IPS-15b (cell line): ENCODE results near the gene EPM2A.
"Not testable (repeated sequence)": the region's sequence is repeated elsewhere in the genome, so short reads cannot be mapped to it uniquely, and the experiment has no call there.

ENCODE experiments used
- H3K27me3 ChIP-seq: one replicate; pipeline ENCODE4 v1.6.1; 2013; ENCODE audit warnings: low read length; ENCODE audit not compliant: control insufficient read depth, insufficient read depth
- H3K36me3 ChIP-seq: one replicate; pipeline ENCODE4 v1.6.1; 2013; ENCODE audit warnings: low read length; ENCODE audit not compliant: control insufficient read depth, insufficient read depth
- H3K4me1 ChIP-seq: one replicate; pipeline ENCODE4 v1.6.1; 2013; ENCODE audit warnings: mild to moderate bottlenecking, low read length; ENCODE audit not compliant: control insufficient read depth, insufficient read depth
- H3K4me3 ChIP-seq: one replicate; pipeline ENCODE4 v1.5.1; 2013; ENCODE audit warnings: low read depth, low read length
- H3K9ac ChIP-seq: one replicate; pipeline ENCODE4 v1.6.1; 2013; ENCODE audit warnings: low read depth, mild to moderate bottlenecking, low read length
- H3K9me3 ChIP-seq: one replicate; pipeline ENCODE4 v1.6.1; 2013; ENCODE audit warnings: mild to moderate bottlenecking, low read length; ENCODE audit not compliant: control insufficient read depth, insufficient read depth

The EPM2A gene

DNA sequence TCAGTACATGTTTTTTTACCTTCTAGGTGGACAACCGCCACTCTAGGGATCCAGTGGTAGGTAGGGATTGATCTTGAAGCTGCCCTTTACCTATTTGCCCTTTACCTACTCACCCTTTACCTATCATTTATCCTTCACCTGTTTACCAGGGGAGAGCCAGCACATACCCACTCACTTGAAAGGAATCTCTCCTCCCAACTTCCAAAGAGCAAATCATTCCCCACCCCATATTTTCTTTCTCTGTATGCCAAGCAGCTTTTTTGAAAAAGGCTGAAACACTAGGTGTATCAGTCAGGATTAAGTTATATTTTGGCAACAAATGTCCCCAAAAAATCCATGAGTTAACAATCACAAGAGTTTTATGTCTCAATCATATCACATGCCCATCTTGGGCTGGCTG lies 10.5 kb upstream of the EPM2A start:
- H3K9ac ChIP-seq: no peak overlapping the region
- no peak overlapping the region for H3K4me3 ChIP-seq
- H3K36me3 ChIP-seq: no peaks in the 10 kb centered on the region
- H3K9me3 ChIP-seq: no peaks in the 10 kb centered on the region
- H3K27me3 ChIP-seq: no peaks in the 10 kb centered on the region
- no peaks in the 10 kb centered on the region for H3K4me1 ChIP-seq

DNA sequence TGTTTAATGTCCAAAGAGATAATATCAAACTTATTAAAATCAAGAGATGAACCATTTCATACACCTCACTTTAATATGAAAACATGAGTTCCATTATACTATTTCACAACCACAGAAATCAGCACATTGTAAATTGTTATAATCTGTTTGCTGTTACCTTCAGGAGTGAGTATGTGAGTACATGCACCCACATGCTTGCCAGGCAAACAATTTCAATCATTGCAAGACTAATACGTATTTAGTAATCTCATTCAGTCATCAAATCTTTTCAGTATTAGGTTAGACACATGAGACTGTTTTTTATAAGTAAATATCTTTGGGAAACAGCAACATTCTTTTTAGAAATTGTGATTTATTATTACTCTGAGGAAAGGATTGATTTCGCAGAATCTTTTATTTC lies 9.3 kb upstream of the EPM2A start:
- Histone ChIP-seq H3K27me3 (no peaks in the 10 kb centered on the region), H3K9ac (no peak overlapping the region), H3K36me3 (no peaks in the 10 kb centered on the region), H3K4me3 (no peak overlapping the region), H3K9me3 (no peaks in the 10 kb centered on the region), H3K4me1 (no peaks in the 10 kb centered on the region)

DNA sequence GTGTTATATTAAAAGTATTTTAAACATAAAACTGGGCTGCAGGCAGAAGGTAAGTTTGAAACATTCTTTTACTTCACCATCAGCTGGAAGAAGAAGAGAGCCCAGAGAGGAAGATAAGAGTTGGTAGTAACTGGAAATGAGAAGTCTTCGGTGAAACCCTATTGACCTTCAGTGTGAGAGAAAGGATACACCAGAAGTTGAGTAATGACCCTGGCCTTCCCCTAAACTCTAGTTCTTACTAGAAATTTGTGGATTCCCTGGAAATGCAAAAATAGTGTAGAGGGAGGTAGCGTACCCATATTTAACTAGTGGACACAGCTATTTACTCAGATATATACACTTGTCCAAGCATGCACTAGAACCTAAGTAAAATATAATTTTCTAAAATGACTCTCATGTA lies 8.0 kb upstream of the EPM2A start:
- no peak overlapping the region for H3K4me3 ChIP-seq

DNA sequence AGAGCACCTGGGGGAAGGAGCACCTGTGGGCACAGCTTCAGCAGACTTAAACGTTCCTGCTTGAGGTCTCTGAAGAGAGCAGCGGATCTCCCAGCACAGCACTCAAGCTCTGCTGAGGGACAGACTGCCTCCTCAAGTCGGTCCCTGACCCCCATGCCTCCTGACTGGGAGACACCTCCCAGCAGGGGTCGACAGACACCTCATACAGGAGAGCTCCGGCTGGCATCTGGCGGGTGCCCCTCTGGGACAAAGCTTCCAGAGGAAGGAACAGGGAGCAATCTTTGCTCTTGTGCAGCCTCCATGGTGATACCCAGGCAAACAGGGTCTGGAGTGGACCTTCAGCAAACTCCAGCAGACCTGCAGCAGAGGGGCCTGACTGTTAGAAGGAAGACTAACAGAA lies 7.2 kb upstream of the EPM2A start:
- H3K9ac ChIP-seq, H3K36me3 ChIP-seq, H3K4me3 ChIP-seq, H3K4me1 ChIP-seq, H3K9me3 ChIP-seq, H3K27me3 ChIP-seq: not testable (repeated sequence)

More for the DNA sequence above, 8.0 kb upstream of the EPM2A start:
- Histone ChIP-seq H3K36me3 (no peaks in the 10 kb centered on the region), H3K4me1 (no peaks in the 10 kb centered on the region), H3K27me3 (no peaks in the 10 kb centered on the region), H3K9ac (no peak overlapping the region), H3K9me3 (no peaks in the 10 kb centered on the region)

DNA sequence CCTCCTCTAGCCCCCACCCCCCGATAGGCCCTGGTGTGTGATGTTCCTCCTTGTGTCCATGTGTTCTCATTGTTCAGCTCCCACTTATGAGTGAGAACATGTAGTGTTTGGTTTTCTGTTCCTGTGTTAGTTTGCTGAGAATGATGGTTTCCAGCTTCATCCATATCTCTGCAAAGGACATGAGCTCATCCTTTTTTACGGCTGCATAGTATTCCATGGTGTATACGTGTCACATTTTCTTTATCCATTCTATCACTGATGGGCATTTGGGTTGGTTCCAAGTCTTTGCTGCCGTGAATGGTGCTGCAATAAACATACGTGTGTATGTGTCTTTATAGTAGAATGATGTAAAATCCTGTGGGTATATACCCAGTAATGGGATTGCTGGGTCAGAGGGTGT lies 4.4 kb upstream of the EPM2A start:
- H3K27me3 ChIP-seq, H3K4me1 ChIP-seq, H3K4me3 ChIP-seq, H3K9ac ChIP-seq, H3K36me3 ChIP-seq, H3K9me3 ChIP-seq: not testable (repeated sequence)

DNA sequence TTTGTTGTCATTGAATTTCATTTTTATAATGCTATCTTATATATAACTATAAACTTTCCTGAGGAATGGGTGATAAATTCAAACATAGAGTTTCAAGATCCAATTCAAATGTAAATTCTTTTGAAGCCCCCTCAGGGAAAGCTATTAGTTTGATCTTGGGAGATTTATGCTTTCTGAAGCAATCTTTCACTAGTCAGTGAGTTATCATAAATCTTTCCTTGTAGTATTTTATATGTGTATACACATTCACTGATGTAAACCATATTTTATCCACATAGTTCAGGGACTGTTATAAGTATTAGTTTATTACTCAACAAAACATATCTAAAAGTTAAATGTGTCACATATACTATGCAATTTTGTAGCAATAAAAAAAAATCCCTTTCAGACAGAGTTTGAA lies 2.9 kb upstream of the EPM2A start:
- no peak overlapping the region for H3K4me3 ChIP-seq
- no peaks in the 10 kb centered on the region for H3K36me3 ChIP-seq
- H3K9ac ChIP-seq: no peak overlapping the region
- H3K9me3 ChIP-seq: no peaks in the 10 kb centered on the region
- H3K4me1 ChIP-seq: peaks cover 2% of the 10 kb centered on the region
- no peaks in the 10 kb centered on the region for H3K27me3 ChIP-seq

DNA sequence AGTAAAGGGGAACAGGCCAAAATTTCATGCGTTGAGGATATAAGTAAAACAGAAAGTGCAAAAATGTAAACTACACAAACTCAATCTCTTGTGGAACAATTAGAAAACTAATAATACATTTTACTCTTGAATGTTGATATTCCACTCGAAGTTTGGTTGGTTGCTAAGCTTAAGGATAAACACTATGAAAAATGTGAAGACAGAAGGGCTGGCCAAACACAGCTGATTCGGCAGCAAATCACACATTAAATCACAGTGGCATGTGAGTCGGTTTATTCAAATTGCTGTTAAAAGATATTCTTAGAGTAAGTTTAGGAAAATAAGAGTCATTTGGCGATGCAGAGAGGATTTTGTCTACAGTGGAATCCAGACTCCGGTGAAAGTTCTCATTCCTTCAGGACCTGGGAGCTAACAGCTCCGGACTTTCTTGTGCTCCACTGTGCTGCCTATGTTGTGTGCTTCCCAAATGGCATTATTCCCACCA lies 1.4 kb upstream of the EPM2A start:
- Histone ChIP-seq H3K36me3 (no peaks in the 10 kb centered on the region), H3K27me3 (no peaks in the 10 kb centered on the region), H3K9ac (no peak overlapping the region), H3K4me3 (no peak overlapping the region), H3K4me1 (peaks cover 2% of the 10 kb centered on the region), H3K9me3 (no peaks in the 10 kb centered on the region)

DNA sequence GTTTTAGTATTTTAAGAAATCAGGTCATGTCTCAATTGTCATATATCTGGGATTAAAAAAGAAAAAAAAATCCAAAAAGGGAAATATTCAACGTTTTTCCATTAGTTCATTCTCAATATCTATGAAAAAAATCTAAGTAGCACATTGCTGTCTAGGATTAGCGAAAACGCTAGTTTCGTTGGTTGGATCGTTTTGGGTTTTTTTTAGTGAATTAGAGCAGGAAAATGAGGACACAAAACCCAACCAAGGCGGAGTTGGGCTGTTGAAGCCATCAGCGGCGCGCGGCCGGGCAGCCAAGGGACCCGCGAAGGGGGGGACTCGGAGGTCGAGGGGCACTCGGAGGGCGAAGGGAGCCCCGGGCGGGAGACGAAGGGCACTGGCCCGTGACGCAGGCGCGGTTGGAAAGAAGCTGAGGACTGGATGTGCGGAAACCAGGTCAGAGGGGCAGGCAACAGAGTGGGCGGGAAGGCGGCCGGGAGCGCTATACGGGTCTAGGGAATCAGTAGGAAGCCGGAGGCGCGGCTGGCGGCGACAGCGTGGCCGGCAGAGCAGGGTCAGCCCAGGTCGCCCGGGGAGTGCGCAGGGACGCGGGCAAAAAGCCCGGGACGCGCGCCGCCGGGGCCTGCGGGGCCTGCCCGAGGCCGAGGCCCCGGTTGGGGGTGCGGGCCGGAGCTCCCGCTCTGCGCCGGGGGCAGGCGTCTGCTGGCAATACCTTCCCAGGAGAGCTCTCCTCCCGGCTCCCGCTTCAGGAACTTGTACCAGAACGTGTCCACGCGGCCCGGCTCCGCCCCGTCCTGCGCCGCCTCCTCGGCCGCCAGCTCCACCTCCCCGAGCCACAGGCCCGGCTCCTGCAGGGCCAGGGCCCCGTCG lies 599 bp downstream of the EPM2A start:
- Histone ChIP-seq H3K4me1 (peaks cover 2% of the 10 kb centered on the region), H3K36me3 (no peaks in the 10 kb centered on the region), H3K27me3 (no peaks in the 10 kb centered on the region), H3K4me3 (peak overlapping the region; percentile 65), H3K9me3 (no peaks in the 10 kb centered on the region), H3K9ac (peak overlapping the region; percentile 79)

DNA sequence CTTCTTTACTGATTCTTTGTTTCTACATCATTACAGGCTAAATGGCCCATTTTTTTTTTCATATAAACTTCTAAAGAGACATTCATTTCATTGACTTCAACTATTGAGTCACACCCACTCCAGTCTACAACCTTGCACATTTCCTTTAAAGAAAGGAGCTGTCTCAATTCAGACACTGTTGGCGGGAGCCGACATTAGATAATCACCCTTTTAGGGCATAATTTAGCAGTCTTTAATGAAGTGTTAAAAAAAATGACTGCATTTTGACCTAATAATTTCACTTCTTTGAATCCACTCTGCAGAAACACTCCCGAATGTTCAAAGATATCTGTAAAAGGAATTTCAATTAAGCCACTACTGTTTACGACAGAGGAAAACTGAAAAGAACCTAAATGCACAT lies 1.5 kb downstream of the EPM2A start:
- H3K9me3 ChIP-seq: no peaks in the 10 kb centered on the region
- H3K27me3 ChIP-seq: no peaks in the 10 kb centered on the region
- H3K4me1 ChIP-seq: peaks cover 2% of the 10 kb centered on the region
- H3K4me3 ChIP-seq: peak overlapping the region; percentile 65
- H3K36me3 ChIP-seq: peaks cover 2% of the 10 kb centered on the region
- H3K9ac ChIP-seq: no peak overlapping the region

DNA sequence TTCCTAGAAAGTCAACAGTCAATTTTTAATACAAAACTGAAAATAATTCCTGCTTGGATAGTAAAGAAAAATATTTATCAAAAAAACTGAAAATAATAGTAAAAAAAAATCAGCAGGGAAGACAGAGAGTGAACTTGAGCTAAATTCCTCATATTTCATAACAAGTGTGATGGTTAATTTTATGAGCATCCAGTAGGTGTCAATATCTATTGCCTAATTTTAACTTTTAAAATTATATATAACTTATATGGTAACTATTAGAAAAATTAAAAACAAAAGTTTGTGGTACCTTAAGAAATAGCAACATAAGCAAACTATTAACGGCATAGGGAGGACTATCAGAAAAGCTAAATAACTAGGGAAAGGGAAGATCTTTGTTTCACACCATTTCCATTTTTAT lies 2.1 kb downstream of the EPM2A start:
- Histone ChIP-seq H3K9me3 (no peaks in the 10 kb centered on the region), H3K4me1 (peaks cover 2% of the 10 kb centered on the region), H3K4me3 (no peak overlapping the region), H3K9ac (no peak overlapping the region), H3K36me3 (peaks cover 2% of the 10 kb centered on the region), H3K27me3 (no peaks in the 10 kb centered on the region)

DNA sequence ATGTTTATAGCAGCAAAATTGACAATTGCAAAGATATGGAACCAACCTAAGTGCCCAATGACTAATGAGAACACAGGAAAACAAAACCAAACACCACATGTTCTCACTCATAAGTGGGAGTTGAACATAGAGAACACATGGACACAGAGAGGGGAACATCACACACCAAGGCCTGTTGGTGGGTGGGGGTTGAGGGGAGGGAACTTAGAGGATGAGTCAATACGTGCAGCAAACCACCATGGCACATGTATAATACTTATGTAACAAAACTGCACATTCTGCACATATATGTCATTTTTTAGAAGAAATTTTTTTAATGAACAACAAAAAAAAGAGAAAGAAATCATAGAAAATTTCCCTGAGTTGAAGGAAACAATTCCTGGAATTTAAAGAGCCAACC lies 3.9 kb downstream of the EPM2A start:
- H3K9me3 ChIP-seq: no peaks in the 10 kb centered on the region
- H3K9ac ChIP-seq: no peak overlapping the region
- no peaks in the 10 kb centered on the region for H3K27me3 ChIP-seq
- peaks cover 2% of the 10 kb centered on the region for H3K36me3 ChIP-seq
- no peak overlapping the region for H3K4me3 ChIP-seq
- H3K4me1 ChIP-seq: peaks cover under 1% of the 10 kb centered on the region

DNA sequence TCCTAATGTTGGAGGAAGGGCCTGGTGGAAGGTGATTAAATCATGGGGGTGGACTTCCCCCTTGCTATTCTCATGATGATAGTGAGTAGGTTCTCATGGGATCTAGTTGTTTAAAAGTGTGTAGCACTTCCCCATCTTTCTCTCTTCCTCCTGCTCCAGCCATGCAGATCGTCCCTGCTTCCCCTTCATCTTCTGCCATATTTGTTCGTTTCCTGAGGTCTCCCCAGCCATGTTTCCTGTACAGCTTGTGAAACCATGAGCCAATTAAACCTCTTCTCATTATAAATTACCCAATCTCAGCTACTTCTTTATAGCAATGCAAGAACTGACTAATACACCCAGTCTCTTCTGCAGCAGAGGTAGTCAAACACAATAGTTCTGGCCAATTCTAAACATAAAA lies 5.4 kb downstream of the EPM2A start:
- Histone ChIP-seq H3K9ac (no peak overlapping the region), H3K4me3 (no peak overlapping the region), H3K36me3 (peaks cover 2% of the 10 kb centered on the region), H3K9me3 (no peaks in the 10 kb centered on the region), H3K27me3 (no peaks in the 10 kb centered on the region), H3K4me1 (no peaks in the 10 kb centered on the region)
